H1 (cell line): ENCODE measurements around the gene ECSIT. TPM values are rescaled to one million over a fixed set of nuclear protein-coding genes. Genes with fewer than 3 reads are reported as not detected.

Experiments used
- CHD7 ChIP-seq: fragments of 300-600 bp; sonication (generic); IDR thresholded peaks from 2 replicates; pipeline ENCODE4 v1.7.1; 2012; ENCODE audit warnings: low read length, moderate library complexity, mild to moderate bottlenecking, inconsistent platforms; ENCODE audit not compliant: insufficient replicate concordance
- CTBP2 ChIP-seq: IDR thresholded peaks from 2 replicates; pipeline ENCODE4 v1.7.0; 2011; ENCODE audit warnings: borderline replicate concordance, mild to moderate bottlenecking, moderate library complexity, mixed read lengths, low read length; ENCODE audit not compliant: insufficient read depth, insufficient read length
- EZH2 ChIP-seq: fragments of 200-600 bp; sonication (generic); IDR thresholded peaks from 2 replicates; pipeline ENCODE4 v1.7.1; 2012; ENCODE audit warnings: low read depth, mild to moderate bottlenecking, moderate library complexity, low read length, inconsistent platforms; ENCODE audit not compliant: severe bottlenecking
- GTF2F1 ChIP-seq: IDR thresholded peaks from 2 replicates; pipeline ENCODE4 v1.6.1; 2012; ENCODE audit warnings: low read depth, low read length, improper control_type of control experiment, borderline replicate concordance
- JUND ChIP-seq: IDR thresholded peaks from 2 replicates; pipeline ENCODE4 v1.6.1; 2011; ENCODE audit warnings: mild to moderate bottlenecking, improper control_type of control experiment, low read length
- POU5F1 ChIP-seq: IDR thresholded peaks from 2 replicates; pipeline ENCODE4 v1.6.1; 2011; ENCODE audit warnings: low read depth, mild to moderate bottlenecking, low read length, moderate library complexity
- RBBP5 ChIP-seq: IDR thresholded peaks from 2 replicates; pipeline ENCODE4 v1.7.1; 2012; ENCODE audit warnings: low read depth, mild to moderate bottlenecking, inconsistent platforms, low read length, moderate library complexity, borderline replicate concordance
- SRF ChIP-seq: IDR thresholded peaks from 2 replicates; pipeline ENCODE4 v1.6.1; 2011; ENCODE audit warnings: mild to moderate bottlenecking, low read depth, low read length, moderate library complexity
- SUZ12 ChIP-seq: fragments of 200-600 bp; sonication (generic); IDR thresholded peaks from 2 replicates; pipeline ENCODE4 v1.6.1; 2012; ENCODE audit warnings: mild to moderate bottlenecking, inconsistent platforms, low read length, moderate library complexity, mixed read lengths
- USF2 ChIP-seq: IDR thresholded peaks from 2 replicates; pipeline ENCODE4 v1.6.1; 2011; ENCODE audit warnings: low read length, improper control_type of control experiment
- YY1 ChIP-seq: IDR thresholded peaks from 2 replicates; pipeline ENCODE4 v1.6.1; 2011; ENCODE audit warnings: low read depth, mild to moderate bottlenecking, low read length
- polyA plus RNA-seq, 7 experiments: library from polyadenylated mRNA; depleted of rRNA in 3 of 7; stranded (reverse) in 5 of 7; unstranded in 2 of 7; fragments of >200 nt in 5 of 7; fragments of 200-250 nt in 2 of 7; gene quantifications; 1 replicate in 5 of 7; 2 replicates in 1 of 7; 4 replicates in 1 of 7; pipeline versions ENCODE4 v1.2.1 to v1.2.3, GENCODE V29; 2011 to 2013; ENCODE audit warnings: missing spikeins in 2 of 7, mixed read lengths in 2 of 7
- total RNA-seq: library from RNA; stranded (reverse); fragmentation: NEBNext Ultra II Directional; extraction: Animal tissue kit (Norgen Biotek cat#: 25700); gene quantifications from 2 replicates; pipeline ENCODE4 v1.2.1, GENCODE V29; 2021

Gene ECSIT
- total and polyA plus RNA-seq, 2 of the 8 experiments (the other 6 are each of a cell fraction or from before 2014, with no cell fraction given): 55.7 to 74.1 TPM

DNA sequence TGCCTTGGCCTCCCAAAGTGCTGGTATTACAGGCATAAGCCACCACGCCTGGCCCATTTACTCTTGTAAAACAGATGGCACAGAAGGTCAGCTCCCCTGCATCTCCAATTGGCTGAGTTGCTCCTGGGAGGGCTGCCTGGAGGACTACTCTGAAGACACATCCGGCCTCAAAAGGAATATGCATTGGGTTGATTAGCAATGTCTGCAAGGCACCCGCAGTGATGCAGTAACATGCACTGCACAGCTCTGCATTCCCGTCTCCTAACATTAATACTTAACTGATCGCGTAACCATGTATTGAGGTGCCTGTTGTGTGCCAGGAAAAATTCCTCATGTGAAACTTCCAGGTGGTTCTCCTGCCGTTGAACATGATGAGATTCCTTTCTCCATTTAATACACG is 53.1 kb downstream of the ECSIT start (continued):
- TF ChIP-seq CHD7 (no peak), USF2 (no peak), SUZ12 (no peak), RBBP5 (no peak), POU5F1 (no peak), YY1 (no peak), EZH2 (no peak), JUND (no peak), SRF (no peak), GTF2F1 (no peak), CTBP2 (no peak)
